GM13976 (cell line): ENCODE results near the gene KLHL26.

Experiments used
- DNase-seq: peaks from one replicate; pipeline ENCODE4 v3.0.0; 2012; ENCODE audit warnings: low spot score
- in situ Hi-C: fragments of 300-500 bp; cut with MboI; formaldehyde crosslinking; loops from one replicate; pipeline ENCODE4 v1.12.0; 2022; ENCODE audit warnings: low sequenced_read_pairs, mixed read lengths, inconsistent platforms; ENCODE audit not compliant: unreplicated experiment
- TF ChIP-seq, protein P1 (sequence below): IDR thresholded peaks from 2 replicates; pipeline ENCODE4 v1.5.1; 2012; ENCODE audit warnings: borderline replicate concordance, mild to moderate bottlenecking; ENCODE audit not compliant: insufficient read depth; ENCODE audit errors: extremely low read depth, missing control alignments, control extremely low read depth

KLHL26 gene

DNA sequence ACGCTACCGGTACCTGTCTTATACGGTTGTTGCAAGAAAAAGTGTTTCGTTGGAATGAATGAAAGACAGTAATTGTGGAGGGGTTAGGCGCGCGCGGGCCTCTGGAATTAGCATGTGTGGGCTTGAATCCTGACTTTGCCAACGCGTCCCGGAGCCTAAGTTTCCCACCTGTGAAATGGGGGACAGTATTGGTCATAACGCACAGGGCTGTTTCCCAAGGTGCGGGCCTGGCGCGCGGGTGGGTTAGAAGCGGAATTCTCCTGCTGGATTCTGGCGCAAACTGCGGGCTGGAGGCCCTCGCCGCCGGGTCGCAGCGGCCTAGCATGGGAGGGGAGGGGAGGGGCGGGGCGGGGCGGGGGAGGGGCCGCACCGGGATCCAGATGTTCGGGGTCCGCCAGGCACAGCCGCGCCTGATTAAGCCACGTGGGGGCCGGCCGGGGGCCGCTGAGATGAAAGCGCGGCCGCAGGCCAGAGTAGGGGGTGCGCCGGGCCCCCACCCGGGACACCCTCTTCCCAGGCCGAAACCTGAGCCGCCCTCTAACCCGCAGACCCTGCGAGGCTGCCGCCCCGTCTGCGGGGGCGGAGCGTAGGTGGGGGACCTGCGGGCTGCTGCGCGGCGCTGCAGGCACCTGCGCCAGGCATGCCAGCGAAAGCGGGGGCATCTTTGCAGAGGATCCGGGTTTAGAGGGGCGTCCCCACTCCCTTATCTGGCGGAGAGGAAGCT is 25.3 kb upstream of the KLHL26 start:
- peak; percentile 41 for DNase-seq
- in situ Hi-C loops, result no loop called here
- TF ChIP-seq, protein P1, sequence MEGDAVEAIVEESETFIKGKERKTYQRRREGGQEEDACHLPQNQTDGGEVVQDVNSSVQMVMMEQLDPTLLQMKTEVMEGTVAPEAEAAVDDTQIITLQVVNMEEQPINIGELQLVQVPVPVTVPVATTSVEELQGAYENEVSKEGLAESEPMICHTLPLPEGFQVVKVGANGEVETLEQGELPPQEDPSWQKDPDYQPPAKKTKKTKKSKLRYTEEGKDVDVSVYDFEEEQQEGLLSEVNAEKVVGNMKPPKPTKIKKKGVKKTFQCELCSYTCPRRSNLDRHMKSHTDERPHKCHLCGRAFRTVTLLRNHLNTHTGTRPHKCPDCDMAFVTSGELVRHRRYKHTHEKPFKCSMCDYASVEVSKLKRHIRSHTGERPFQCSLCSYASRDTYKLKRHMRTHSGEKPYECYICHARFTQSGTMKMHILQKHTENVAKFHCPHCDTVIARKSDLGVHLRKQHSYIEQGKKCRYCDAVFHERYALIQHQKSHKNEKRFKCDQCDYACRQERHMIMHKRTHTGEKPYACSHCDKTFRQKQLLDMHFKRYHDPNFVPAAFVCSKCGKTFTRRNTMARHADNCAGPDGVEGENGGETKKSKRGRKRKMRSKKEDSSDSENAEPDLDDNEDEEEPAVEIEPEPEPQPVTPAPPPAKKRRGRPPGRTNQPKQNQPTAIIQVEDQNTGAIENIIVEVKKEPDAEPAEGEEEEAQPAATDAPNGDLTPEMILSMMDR, result no peak

DNA sequence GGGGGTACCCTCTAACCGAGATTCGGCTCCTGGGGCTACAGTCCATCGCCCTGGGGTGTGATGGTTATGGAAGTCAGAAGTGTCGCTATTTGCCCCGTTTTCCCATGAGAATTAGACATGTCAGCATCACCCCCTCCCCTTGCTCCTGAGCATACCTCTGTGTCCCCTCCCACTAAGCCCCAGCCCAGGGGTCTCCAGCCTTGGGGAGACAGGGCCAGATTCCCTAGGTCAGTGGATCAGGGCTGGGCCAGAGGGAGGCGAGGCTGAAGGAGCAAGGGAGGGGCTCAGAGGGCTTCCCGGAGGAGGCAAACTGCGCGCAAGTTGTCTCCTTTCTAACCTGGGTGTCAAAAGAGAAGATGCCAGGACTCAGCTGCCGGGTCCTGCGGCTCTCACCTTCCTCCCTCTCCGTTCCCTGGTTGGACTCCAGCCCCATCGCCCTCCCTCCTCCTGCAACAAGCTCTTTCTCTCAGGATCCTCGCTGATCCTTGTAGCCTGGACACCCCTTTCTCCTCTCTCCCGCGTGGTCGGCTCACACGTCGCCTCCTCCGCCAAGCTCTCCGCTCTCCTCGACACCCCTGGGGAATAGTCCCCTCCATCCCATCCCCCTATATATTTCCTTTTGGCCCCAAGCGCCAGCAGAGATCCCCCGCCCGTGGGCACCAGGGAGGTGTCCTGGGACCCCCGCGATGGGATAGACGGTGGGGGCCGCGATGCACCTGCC is 24.6 kb upstream of the KLHL26 start:
- DNase-seq, result peak; percentile 55
- TF ChIP-seq, protein P1, result no peak
- in situ Hi-C loops, result no loop called here

DNA sequence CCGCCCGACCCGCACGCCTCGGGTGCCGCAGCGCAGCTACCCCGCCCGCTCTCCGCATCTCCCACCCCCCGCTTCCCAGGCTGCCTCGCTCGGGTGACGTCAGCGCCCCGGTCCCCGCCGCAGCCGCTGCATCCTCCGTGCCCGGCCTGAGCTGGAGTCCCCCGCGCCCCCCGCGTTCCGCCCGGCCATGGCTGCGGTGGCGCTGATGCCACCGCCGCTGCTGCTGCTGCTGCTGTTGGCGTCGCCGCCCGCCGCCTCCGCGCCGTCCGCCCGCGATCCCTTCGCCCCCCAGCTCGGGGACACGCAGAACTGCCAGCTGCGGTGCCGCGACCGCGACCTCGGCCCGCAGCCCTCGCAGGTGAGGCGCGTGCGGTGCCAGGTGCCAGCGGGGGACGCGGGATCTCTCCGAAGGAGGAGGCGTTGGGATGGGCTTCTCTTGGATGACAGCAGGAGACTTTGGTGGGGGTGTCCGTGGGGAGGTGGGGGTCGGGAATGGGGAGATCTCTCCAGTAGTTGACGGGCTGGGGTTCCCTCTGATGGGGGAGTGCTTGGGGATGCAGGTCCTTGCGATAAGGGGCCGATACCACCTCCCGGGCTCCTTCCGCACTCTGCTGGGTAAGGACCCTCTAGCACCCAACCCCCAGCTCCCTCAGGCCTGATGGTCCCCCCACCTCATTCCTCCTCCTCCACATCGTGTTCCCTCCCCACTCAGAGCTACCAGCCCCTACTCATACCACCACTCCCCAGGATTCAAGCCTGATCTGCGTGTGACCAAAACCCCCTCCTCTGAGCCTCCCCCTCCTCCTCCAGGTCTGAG is 23.8 kb upstream of the KLHL26 start, which contains the start of gene TMEM59L:
TSS of gene TMEM59L (plus strand) at position 99 of the 817 bp plus-strand sequence. CDS start at position 188, 89 bp downstream.
- DNase-seq, result peak; percentile 52
- TF ChIP-seq, protein P1, result no peak
- in situ Hi-C loops, result no loop called here

DNA sequence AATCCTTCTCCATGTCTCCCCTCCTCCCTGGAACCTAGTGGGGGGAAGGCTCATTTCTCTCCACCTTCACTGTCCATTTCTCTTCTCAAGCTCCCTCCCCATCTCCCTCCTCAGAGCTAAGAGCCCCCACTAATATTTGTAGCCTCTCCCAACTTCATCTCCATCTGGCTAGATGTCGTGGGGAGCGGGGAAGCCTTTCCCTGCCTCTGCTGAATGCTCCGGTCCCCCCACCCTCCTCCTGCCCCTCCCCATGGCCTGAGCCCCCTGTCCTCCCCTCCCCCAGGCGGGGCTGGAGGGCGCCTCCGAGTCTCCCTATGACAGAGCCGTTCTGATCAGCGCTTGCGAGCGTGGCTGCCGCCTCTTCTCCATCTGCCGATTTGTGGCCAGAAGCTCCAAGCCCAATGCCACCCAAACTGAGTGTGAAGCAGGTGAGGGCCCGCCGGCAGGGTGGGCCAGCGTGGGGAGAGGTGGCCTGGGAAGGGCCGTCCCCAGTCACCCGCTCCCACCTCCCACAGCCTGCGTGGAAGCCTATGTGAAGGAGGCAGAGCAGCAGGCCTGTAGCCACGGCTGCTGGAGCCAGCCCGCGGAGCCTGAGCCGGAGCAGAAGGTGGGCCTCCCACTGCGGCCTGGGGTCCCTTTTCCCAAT is 23.1 kb upstream of the KLHL26 start:
- in situ Hi-C loops, result no loop called here
- no peak for DNase-seq
- TF ChIP-seq, protein P1, result no peak

DNA sequence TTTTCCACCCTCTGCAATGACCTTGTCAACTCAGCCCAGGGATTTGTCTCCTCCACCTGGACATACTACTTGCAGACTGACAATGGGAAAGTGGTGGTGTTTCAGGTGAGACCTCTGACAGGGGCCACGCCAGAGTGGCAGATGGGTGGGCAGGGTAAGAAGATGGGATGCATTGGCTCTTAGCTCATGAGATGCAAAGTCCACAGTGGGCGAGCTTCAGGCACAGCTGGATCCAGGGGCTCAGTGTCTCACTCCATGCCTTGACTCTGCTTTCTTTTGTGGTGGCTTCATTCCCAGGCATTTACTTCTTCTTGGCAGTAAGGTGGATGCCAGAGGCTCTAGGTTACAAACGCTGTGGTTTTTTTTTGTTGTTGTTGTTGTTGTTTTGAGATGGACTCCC is 20.8 kb upstream of the KLHL26 start:
- TF ChIP-seq, protein P1, result no peak
- DNase-seq, result no peak
- in situ Hi-C loops, result no loop called here

DNA sequence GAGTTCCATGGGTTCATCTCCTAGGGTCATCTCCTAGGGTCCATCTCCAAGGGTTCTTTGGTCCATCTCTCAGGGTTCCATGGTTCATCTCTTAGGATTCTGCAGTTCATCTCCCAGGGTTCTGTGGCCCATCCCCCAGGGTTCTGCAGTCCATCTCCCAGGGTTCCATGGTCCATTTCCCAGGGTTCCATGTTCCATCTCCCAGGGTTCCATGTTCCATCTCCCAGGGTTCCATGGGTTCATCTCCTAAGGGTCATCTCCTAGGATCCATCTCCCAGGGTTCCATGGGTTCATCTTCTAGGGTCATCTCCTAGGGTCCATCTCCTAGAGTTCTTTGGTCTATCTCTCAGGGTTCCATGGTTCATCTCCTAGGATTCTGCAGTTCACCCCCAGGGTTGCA is 19.3 kb upstream of the KLHL26 start:
- TF ChIP-seq, protein P1, result no peak
- in situ Hi-C loops, result no loop called here
- no peak for DNase-seq
